22Rv1 (cell line): ENCODE results near the gene HGFAC.

Experiments
- H3K27ac ChIP-seq: fragments of 450-650 bp; 2 replicates; pipeline ENCODE4 v1.5.1; 2017
- ZFX ChIP-seq: fragments of 450-650 bp; IDR thresholded peaks from 2 replicates; pipeline ENCODE4 v1.6.1; 2017; ENCODE audit warnings: antibody characterized with exemption, borderline replicate concordance
- TF ChIP-seq, protein P1 (sequence below): fragments of 450-650 bp; IDR thresholded peaks from 2 replicates; pipeline ENCODE4 v1.5.1; 2017; ENCODE audit warnings: mild to moderate bottlenecking

The HGFAC gene

DNA sequence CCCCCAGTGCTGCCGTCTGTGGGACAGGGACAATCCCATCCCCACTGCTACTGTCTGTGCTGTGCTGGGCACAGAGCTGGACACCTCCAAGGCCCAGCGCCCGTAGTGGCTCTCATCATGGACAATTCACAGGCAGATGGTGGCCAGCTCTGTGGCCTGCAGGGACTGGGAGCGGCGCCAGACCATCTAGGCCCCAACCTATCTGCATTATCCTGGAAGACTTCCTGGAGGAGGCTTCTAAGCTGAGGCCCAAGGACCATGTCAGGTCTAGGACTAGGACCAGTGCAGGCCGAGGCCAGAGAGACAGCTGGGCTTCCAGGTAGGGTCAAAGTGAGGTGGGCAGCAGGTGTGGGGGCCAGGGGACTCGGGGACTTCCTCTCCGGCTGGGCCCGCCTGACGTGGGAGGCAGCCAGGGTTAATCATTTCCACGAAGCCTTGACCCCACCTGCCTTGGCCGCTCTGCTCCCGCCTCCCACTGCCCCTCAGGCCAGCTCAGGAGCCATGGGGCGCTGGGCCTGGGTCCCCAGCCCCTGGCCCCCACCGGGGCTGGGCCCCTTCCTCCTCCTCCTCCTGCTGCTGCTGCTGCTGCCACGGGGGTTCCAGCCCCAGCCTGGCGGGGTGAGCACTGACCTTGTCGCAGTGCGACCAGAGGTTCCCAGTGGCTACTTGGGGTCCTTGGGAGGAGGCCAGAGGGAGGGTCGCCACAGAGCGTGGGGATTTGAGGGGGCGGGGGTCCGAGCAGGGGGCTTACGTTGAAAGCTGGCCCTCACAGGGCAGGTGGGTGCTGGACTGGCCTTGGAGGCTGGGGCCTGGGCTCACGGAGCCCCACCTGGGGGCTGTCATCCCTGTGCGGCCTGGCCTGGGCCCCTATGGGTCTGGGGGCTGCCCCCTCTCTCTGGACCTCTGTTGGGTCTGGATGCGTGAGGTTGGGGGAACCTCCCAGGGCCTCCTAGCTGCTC, at the start of gene HGFAC:
Gene HGFAC (plus strand): TSS at position 468 of the 959 bp plus-strand sequence. CDS start 34 bp downstream, at position 502.
- no peak for TF ChIP-seq ZFX
- TF ChIP-seq, protein P1, sequence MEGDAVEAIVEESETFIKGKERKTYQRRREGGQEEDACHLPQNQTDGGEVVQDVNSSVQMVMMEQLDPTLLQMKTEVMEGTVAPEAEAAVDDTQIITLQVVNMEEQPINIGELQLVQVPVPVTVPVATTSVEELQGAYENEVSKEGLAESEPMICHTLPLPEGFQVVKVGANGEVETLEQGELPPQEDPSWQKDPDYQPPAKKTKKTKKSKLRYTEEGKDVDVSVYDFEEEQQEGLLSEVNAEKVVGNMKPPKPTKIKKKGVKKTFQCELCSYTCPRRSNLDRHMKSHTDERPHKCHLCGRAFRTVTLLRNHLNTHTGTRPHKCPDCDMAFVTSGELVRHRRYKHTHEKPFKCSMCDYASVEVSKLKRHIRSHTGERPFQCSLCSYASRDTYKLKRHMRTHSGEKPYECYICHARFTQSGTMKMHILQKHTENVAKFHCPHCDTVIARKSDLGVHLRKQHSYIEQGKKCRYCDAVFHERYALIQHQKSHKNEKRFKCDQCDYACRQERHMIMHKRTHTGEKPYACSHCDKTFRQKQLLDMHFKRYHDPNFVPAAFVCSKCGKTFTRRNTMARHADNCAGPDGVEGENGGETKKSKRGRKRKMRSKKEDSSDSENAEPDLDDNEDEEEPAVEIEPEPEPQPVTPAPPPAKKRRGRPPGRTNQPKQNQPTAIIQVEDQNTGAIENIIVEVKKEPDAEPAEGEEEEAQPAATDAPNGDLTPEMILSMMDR = no peak
- H3K27ac ChIP-seq = no peak within 1 kb of the TSS

DNA sequence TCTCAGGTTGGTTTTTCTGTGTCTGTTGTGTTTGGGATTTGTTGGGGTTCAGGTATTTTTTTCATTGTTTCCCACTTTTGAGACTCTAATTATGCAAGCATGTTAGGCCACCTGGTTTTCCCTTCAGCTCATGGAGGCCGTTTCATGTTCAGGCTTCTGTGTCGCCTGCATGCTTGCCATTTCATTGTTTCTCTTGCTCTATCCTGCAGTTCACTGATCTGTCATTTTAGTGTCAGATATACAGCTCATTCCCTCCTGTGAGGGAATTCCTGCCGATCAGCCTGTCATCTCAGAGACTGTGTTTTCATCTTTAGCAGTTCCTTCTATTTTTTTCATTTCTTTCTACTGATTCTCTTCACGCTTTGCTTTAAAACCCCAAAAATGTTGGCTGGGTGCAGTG, 49.4 kb upstream of the HGFAC start:
- TF ChIP-seq, protein P1 = no peak
- no peak for TF ChIP-seq ZFX
- H3K27ac ChIP-seq = no peak overlapping the region

DNA sequence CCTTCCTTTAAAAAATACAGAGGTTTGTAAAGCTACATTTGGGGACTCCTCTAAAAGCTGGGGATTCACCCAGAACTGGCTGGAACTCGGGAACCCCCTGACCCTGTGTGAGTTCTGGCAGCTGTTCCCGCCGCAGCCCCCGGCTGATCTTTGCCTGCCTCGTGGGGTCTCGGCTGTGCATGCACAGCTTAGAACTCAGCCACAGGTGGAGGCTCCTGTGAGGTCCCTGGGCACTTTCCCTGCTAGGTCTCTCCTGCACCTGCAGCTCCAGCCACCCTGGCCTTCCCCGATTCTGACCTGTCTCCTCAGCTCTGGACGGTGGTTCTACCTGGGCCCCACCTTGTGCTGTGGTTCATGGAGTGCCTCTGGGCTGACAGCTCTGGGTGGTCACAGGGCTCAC, 48.6 kb upstream of the HGFAC start:
- H3K27ac ChIP-seq = no peak overlapping the region
- no peak for TF ChIP-seq ZFX
- TF ChIP-seq, protein P1 = no peak

DNA sequence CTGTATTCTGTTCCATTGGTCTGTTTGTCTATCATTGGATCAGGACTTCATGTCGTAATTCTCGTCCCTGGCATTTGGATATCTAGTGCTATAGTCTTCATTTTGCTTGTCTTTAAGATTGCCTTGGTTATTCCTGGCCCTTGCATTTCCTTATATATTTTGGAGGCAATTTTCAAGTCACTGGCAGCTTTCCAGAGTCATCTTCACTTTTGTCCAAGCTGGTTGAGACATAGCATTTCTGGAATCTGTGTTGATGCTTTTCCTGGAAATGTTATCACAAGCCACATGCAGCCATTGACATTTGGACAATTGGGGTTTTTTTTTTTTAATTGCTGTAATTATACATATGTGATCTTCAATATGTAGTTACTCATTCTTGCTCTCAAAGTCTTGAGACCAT, 45.2 kb upstream of the HGFAC start:
- H3K27ac ChIP-seq = no peak overlapping the region
- no peak for TF ChIP-seq ZFX
- TF ChIP-seq, protein P1 = no peak

DNA sequence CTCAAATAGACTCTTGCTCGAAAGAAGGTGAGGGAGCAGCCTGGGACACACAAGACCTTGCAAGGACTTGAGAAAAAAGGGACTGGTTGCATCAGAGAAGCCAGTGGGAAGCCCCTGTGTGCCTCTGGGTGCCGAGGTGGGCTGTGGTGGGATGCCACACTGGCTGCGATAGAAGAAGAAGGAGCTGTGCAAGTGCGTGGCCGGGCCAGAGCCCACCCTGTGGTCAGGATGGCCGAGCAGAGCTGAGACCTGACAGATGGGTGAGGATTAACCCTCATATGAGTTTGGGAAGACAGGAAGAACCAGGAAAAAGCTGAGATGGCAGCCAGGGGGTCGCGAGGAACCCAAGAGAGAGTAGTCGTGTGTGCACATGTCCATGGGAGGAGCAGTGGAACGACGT, 44.6 kb upstream of the HGFAC start:
- no peak overlapping the region for H3K27ac ChIP-seq
- TF ChIP-seq ZFX = no peak
- TF ChIP-seq, protein P1 = no peak

DNA sequence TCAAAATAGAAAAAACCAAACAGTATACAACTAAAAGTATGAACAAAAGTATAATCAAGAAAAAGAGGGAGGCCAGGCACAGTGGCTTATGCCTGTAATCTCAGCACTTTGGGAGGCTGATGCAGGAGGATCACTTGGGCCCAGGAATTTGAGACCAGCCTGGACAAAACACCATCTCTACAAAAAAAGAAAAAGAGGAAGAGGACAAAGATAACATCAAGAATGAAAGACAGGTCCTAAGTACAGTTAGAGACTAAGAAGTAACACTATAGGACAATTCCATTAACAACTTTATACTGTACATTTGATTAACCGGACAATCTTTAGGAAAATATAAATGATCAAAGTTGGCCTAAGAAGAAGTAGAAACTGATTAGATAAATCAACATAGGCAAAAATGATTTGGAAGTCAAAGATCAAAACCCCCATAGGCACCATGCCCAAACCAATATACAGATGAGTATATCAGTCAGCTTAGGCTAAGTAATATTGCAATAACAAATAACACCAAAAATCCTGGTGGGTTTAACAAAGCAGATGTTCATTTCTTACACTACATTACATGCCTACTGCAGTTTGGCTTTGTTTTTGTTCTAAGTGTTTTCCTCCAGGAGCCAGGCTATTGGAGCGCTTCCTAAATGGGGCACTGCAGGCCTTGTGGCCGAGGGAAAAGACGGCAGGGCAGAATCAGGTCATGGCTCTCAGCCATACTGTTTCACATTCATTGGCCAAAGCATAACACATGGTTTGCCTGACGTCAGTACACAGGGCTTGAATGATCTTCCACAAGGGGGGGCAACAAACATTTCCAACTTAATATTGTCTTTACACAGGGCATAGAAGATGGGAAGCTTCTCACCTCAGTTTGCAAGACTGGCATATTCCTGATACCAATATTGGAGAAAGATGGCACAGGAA, 42.2 kb upstream of the HGFAC start:
- TF ChIP-seq ZFX = no peak
- TF ChIP-seq, protein P1 = peak; percentile 17
- H3K27ac ChIP-seq = no peak overlapping the region
